Lung (tissue), 12 donors: ENCODE data around the gene LENEP. TPM values are rescaled to one million over a fixed set of nuclear protein-coding genes. Genes with fewer than 3 reads are reported as not detected.

ENCODE experiments used
- ATAC-seq: fragments of 200-7000 bp; cut with Tn5 transposase; one replicate; pipeline ENCODE4 v1.9.1; 2020; ENCODE audit warnings: moderate number of reproducible peaks; ENCODE audit not compliant: insufficient read depth, low FRiP score
- DNase-seq, 3 donors: peaks; one replicate each; pipeline ENCODE4 v3.0.0-alpha.2; 2013 to 2017
- H3K27ac ChIP-seq, 2 donors: one replicate each; pipeline ENCODE4 v1.5.1; 2013; ENCODE audit warnings: mild to moderate bottlenecking in 2 of 2, moderate library complexity in 2 of 2, control low read depth in 1 of 2, inconsistent platforms in 1 of 2, low read depth in 1 of 2, low read length in 1 of 2
- H3K27me3 ChIP-seq, 3 donors: one replicate each; pipeline ENCODE4 v1.5.1; 2013; ENCODE audit warnings: low read length in 2 of 3; ENCODE audit not compliant: control insufficient read depth in 3 of 3, insufficient read depth in 3 of 3
- H3K36me3 ChIP-seq, 4 donors: one replicate each; pipeline ENCODE4 v1.5.1; 2013; ENCODE audit warnings: low read length in 4 of 4, mild to moderate bottlenecking in 1 of 4, moderate library complexity in 1 of 4; ENCODE audit not compliant: control insufficient read depth in 4 of 4, insufficient read depth in 4 of 4
- H3K4me1 ChIP-seq, 5 donors: one replicate each; pipeline ENCODE4 v1.5.1; 2013; ENCODE audit warnings: low read length in 5 of 5, mild to moderate bottlenecking in 2 of 5, moderate library complexity in 1 of 5; ENCODE audit not compliant: control insufficient read depth in 5 of 5, insufficient read depth in 5 of 5
- H3K4me3 ChIP-seq: one replicate; pipeline ENCODE4 v1.5.1; 2013; ENCODE audit warnings: mild to moderate bottlenecking, control low read depth, moderate library complexity
- H3K9ac ChIP-seq, 2 donors: one replicate each; pipeline ENCODE4 v1.5.1; 2013; ENCODE audit warnings: low read length in 2 of 2, control low read depth in 1 of 2; ENCODE audit not compliant: insufficient read depth in 1 of 2
- H3K9me3 ChIP-seq, 4 donors: one replicate each; pipeline ENCODE4 v1.5.1; 2013; ENCODE audit warnings: low read length in 3 of 4, mild to moderate bottlenecking in 1 of 4, moderate library complexity in 1 of 4; ENCODE audit not compliant: control insufficient read depth in 4 of 4, insufficient read depth in 3 of 4
- WGBS, 2 donors: extraction: QIAGEN DNeasy Blood & Tissue Kit; methylation state at CpG; one replicate each; pipeline ENCODE4 v1.1.7; 2013; 5-methylcytosine and 5-hydroxymethylcytosine counted together
- polyA plus RNA-seq, 2 donors: library from polyadenylated mRNA; stranded (reverse); fragments of 200-250 nt; gene quantifications; one replicate each; pipeline ENCODE4 v1.2.1, GENCODE V29; 2013
- total RNA-seq, 2 donors: library from RNA; depleted of rRNA in 1 of 2; stranded (reverse); fragments of >200 nt in 1 of 2; gene quantifications; one replicate each; pipeline ENCODE4 v1.2.1, GENCODE V29; 2014 to 2021
- TF ChIP-seq, protein P1 (sequence below): IDR thresholded peaks from 2 replicates; pipeline ENCODE4 v1.5.1; 2012; ENCODE audit warnings: mild to moderate bottlenecking; ENCODE audit errors: control extremely low read depth, extremely low read depth
- donor health status: control.
- donor health status: control.
- donor health status: Bipolar disorder and iron deficiency.
- donor health status: healthy.
- donor health status: DM: yes; HTN: yes; CAD: no.

The LENEP gene
- total and polyA plus RNA-seq, 4 donors: 0.31 to 0.89 TPM; not detected in 2

GRCh38 chr1:154954541-154954940, 38.8 kb upstream of the LENEP start:
- WGBS, 2 donors: 66% methylated on average over 3 of the region's 3 CpGs

GRCh38 chr1:154955039-154955717, 38.2 kb upstream of the LENEP start:
- no peaks in the 10 kb centered on the region for H3K9me3 ChIP-seq
- peaks cover 7 to 27% (median 19%) of the 10 kb centered on the region in 5 donors for H3K4me1 ChIP-seq
- peaks cover 0 to 18% (median 10%) of the 10 kb centered on the region in 4 donors for H3K36me3 ChIP-seq
- ATAC-seq (peak; percentile 9), DNase-seq (peak; percentile 67 to 83 (median 76))
- TF ChIP-seq, protein P1, sequence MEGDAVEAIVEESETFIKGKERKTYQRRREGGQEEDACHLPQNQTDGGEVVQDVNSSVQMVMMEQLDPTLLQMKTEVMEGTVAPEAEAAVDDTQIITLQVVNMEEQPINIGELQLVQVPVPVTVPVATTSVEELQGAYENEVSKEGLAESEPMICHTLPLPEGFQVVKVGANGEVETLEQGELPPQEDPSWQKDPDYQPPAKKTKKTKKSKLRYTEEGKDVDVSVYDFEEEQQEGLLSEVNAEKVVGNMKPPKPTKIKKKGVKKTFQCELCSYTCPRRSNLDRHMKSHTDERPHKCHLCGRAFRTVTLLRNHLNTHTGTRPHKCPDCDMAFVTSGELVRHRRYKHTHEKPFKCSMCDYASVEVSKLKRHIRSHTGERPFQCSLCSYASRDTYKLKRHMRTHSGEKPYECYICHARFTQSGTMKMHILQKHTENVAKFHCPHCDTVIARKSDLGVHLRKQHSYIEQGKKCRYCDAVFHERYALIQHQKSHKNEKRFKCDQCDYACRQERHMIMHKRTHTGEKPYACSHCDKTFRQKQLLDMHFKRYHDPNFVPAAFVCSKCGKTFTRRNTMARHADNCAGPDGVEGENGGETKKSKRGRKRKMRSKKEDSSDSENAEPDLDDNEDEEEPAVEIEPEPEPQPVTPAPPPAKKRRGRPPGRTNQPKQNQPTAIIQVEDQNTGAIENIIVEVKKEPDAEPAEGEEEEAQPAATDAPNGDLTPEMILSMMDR: no peak
- H3K4me3 ChIP-seq: peak overlapping the region; percentile 4
- no peaks in the 10 kb centered on the region for H3K27me3 ChIP-seq
- H3K9ac ChIP-seq: peak overlapping the region; percentile 65 to 79
- peak overlapping the region; percentile 72 to 87 for H3K27ac ChIP-seq
- 4% methylated on average over 4 of the region's 4 CpGs for WGBS, 2 donors

More at GRCh38 chr1:154954541-154954940, 38.8 kb upstream of the LENEP start:
- TF ChIP-seq, protein P1: no peak
- Histone ChIP-seq H3K36me3 (peaks cover 0 to 18% (median 9%) of the 10 kb centered on the region in 4 donors), H3K4me1 (peaks cover 7 to 27% (median 19%) of the 10 kb centered on the region in 5 donors), H3K27ac (no peak overlapping the region), H3K9me3 (no peaks in the 10 kb centered on the region), H3K9ac (peak overlapping the region; percentile 30 to 79), H3K4me3 (no peak overlapping the region), H3K27me3 (no peaks in the 10 kb centered on the region)
- DNase-seq (no peak), ATAC-seq (no peak)

DNA sequence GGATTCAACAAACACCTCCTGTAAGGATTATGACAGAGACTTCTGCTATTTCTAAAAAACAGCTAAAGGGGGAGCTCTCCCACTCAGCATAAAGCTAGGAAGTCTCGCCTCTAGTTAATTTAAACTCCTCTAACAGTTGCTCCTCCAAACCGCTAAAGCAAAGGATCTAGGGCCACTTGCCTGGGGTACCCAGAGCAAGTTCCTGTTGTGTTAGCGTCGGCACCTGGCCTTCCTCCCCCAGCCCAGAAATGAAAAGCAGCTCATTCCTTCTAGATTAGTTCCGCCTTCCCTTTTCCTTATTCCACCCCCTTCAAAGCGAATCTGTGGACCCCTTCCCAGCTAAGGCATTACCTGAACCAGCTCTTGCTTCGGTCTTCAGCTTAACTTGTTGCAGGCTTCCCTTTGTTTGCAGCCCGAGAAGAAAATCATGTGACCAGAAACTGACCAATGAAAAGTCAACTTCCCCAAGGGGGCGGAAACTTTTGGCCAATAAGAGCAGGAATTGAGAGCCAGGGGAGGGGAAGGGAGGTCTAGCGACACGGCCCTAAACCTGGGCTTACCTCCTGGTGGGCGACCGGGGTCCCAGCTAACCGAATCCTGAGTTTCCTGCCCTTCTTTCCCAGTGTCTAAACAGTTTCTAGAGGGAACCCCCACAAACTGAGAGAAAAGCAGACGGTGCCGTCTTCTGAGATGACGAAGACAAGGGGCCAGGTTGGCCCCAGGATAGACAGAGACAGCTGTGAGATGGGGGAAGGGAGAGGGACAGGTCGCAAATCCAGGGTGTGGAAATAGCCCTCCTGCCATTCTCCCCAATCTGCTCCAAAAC, 37.5 kb upstream of the LENEP start, which contains the start of gene PBXIP1:
Gene PBXIP1 (minus strand): TSS at position 382 of the 826 bp plus-strand sequence. CDS start 2,378 bp downstream, outside the sequence.
- Histone ChIP-seq H3K4me3 (peak within 1 kb of the TSS; percentile 25), H3K27ac (peak within 1 kb of the TSS; percentile 72 to 87), H3K9me3 (no peaks in the 10 kb centered on the region), H3K27me3 (no peaks in the 10 kb centered on the region), H3K36me3 (peaks cover 0 to 11% (median 9%) of the 10 kb centered on the region in 4 donors), H3K9ac (peak within 1 kb of the TSS; percentile 65 to 79), H3K4me1 (peaks cover 10 to 31% (median 22%) of the 10 kb centered on the region in 5 donors)
- ATAC-seq (peak; percentile 82), DNase-seq (peak; percentile 92 to 98 (median 98))
- TF ChIP-seq, protein P1: no peak
- 0% methylated on average over 18 of the region's 18 CpGs for WGBS, 2 donors
